Mucosa of gallbladder (tissue), 1 donor: Measurements from ENCODE around the gene KLHDC4. TPM values are rescaled to one million over a fixed set of nuclear protein-coding genes. Genes with fewer than 3 reads are reported as not detected.

Experiments used
- DNase-seq: peaks from one replicate; pipeline ENCODE4 v3.0.0-alpha.2; 2020; ENCODE audit warnings: low spot score
- total RNA-seq: library from RNA; stranded (reverse); gene quantifications from one replicate; pipeline ENCODE4 v1.2.1, GENCODE V29; 2021
- donor health status: DM: no; HTN: no; CAD: no.

The KLHDC4 gene
- total RNA-seq, 1 donor from 2014 or later: 31.8 TPM

DNA sequence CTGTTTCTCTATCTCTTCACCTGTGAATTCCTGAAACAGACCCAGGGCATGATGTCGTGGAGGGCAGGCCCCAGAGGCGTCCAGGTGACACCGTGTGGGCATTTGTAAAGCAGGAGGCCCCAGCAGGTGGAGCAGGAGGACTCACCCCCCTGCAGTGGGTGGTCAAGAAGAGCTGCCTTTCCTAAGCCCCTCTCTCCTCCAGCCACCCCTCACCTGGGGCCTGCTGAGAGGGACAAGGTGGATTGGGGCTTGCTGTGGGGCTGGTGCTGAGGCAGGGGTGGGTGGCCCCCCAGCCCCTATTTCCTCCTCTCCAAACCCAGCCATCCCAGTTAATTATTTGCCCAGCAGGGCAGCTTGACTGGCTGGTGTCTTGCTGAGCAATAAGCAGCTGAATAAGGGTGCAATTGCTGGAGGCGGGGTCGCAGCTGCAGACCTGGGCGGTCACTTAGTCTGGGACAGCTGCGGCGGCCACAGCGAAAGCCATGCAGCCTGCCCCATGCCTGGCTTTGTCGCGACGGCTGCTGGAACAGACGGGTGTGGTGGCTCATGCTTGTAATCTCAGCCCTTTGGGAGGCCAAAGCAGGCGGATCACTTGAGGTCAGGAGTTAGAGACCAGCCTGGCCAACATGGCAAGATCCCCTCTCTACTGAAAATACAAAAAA lies 107.1 kb downstream of the KLHDC4 start:
- no peak for DNase-seq

Other genes with a start within 250 kb of the KLHDC4 start
- 0.32 TPM for gene JPH3, start 163.5 kb downstream of the KLHDC4 start, total RNA-seq
- gene SLC7A5, start 103.5 kb upstream of the KLHDC4 start, total RNA-seq: 9.4 TPM
- 0.14 TPM for gene CA5A, start 170.5 kb upstream of the KLHDC4 start, total RNA-seq
- gene BANP, start 185.4 kb upstream of the KLHDC4 start, total RNA-seq: 31.7 TPM